Prostate gland (tissue), 2 donors: Measurements from ENCODE around the gene TEKT4.
"Not testable (repeated sequence)": the region's sequence is repeated elsewhere in the genome, so short reads cannot be mapped to it uniquely, and the experiment has no call there.

Source experiments
- POLR2A ChIP-seq: fragments of 450-650 bp; IDR thresholded peaks from one replicate; pipeline ENCODE4 v1.6.1; 2016; ENCODE audit warnings: antibody characterized with exemption, mild to moderate bottlenecking
- POLR2AphosphoS5 ChIP-seq: sonication (generic); formaldehyde crosslinking; IDR thresholded peaks from one replicate; pipeline ENCODE4 v1.6.1; 2017; ENCODE audit warnings: antibody characterized with exemption
- TF ChIP-seq, protein P1 (sequence below), 4 experiments: fragments of 200-600 bp in 2 of 4; fragments of 450-650 bp in 2 of 4; sonication (generic) in 2 of 4; IDR thresholded peaks; 1 replicate in 3 of 4; 2 replicates in 1 of 4; pipeline ENCODE4 v1.5.1; 2016 to 2019; ENCODE audit warnings: antibody characterized with exemption in 4 of 4, mild to moderate bottlenecking in 2 of 4, moderate library complexity in 2 of 4

DNA sequence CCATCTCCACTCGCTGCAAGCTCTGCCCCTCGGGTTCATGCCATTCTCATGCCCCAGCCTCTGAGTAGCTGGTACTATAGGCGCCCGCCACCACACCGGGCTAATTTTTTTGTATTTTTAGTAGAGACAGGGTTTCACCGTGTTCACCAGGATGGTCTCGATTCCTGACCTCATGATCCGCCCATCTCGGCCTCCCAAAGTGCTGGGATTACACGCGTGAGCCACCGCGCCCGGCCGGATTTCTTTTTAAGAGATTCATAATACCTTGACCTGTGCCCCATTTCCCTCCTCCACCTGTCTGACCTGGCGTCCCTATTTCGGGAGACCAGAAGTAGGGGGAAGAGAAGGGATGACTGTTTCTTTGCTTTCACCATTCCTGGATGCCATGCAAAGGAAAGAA, 8.3 kb upstream of the TEKT4 start:
- not testable (repeated sequence) for TF ChIP-seq POLR2A, POLR2AphosphoS5
- TF ChIP-seq, protein P1, sequence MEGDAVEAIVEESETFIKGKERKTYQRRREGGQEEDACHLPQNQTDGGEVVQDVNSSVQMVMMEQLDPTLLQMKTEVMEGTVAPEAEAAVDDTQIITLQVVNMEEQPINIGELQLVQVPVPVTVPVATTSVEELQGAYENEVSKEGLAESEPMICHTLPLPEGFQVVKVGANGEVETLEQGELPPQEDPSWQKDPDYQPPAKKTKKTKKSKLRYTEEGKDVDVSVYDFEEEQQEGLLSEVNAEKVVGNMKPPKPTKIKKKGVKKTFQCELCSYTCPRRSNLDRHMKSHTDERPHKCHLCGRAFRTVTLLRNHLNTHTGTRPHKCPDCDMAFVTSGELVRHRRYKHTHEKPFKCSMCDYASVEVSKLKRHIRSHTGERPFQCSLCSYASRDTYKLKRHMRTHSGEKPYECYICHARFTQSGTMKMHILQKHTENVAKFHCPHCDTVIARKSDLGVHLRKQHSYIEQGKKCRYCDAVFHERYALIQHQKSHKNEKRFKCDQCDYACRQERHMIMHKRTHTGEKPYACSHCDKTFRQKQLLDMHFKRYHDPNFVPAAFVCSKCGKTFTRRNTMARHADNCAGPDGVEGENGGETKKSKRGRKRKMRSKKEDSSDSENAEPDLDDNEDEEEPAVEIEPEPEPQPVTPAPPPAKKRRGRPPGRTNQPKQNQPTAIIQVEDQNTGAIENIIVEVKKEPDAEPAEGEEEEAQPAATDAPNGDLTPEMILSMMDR (IDR thresholded peaks at IDR 0.05) = not testable (repeated sequence)
